B cell (primary cell): ENCODE data around the gene CASP8AP2.

Source experiments
- CTCF ChIP-seq: fragments of 200-600 bp; IDR thresholded peaks from one replicate; pipeline ENCODE4 v1.8.0; 2022; ENCODE audit warnings: antibody characterized with exemption, mild to moderate bottlenecking
- EZH2 ChIP-seq: IDR thresholded peaks from 2 replicates; pipeline ENCODE4 v1.6.1; 2012; ENCODE audit warnings: borderline replicate concordance, low read depth, mild to moderate bottlenecking, moderate library complexity, low read length; ENCODE audit not compliant: insufficient read depth, poor library complexity, severe bottlenecking

GRCh38 chr6:89819336-89820130, 10.1 kb upstream of the CASP8AP2 start, which contains the start of gene MDN1:
- no peak for TF ChIP-seq EZH2
- TF ChIP-seq CTCF = no peak
